Lung (tissue), 12 donors: ENCODE data around the gene B3GALT6. TPM values are rescaled to one million over a fixed set of nuclear protein-coding genes. Genes with fewer than 3 reads are reported as not detected.

ENCODE experiments used
- ATAC-seq: fragments of 200-7000 bp; cut with Tn5 transposase; one replicate; pipeline ENCODE4 v1.9.1; 2020; ENCODE audit warnings: moderate number of reproducible peaks; ENCODE audit not compliant: insufficient read depth, low FRiP score
- DNase-seq, 3 donors: peaks; one replicate each; pipeline ENCODE4 v3.0.0-alpha.2; 2013 to 2017
- H3K27ac ChIP-seq, 2 donors: one replicate each; pipeline ENCODE4 v1.5.1; 2013; ENCODE audit warnings: mild to moderate bottlenecking in 2 of 2, moderate library complexity in 2 of 2, control low read depth in 1 of 2, inconsistent platforms in 1 of 2, low read depth in 1 of 2, low read length in 1 of 2
- H3K27me3 ChIP-seq, 3 donors: one replicate each; pipeline ENCODE4 v1.5.1; 2013; ENCODE audit warnings: low read length in 2 of 3; ENCODE audit not compliant: control insufficient read depth in 3 of 3, insufficient read depth in 3 of 3
- H3K36me3 ChIP-seq, 4 donors: one replicate each; pipeline ENCODE4 v1.5.1; 2013; ENCODE audit warnings: low read length in 4 of 4, mild to moderate bottlenecking in 1 of 4, moderate library complexity in 1 of 4; ENCODE audit not compliant: control insufficient read depth in 4 of 4, insufficient read depth in 4 of 4
- H3K4me1 ChIP-seq, 5 donors: one replicate each; pipeline ENCODE4 v1.5.1; 2013; ENCODE audit warnings: low read length in 5 of 5, mild to moderate bottlenecking in 2 of 5, moderate library complexity in 1 of 5; ENCODE audit not compliant: control insufficient read depth in 5 of 5, insufficient read depth in 5 of 5
- H3K4me3 ChIP-seq: one replicate; pipeline ENCODE4 v1.5.1; 2013; ENCODE audit warnings: mild to moderate bottlenecking, control low read depth, moderate library complexity
- H3K9ac ChIP-seq, 2 donors: one replicate each; pipeline ENCODE4 v1.5.1; 2013; ENCODE audit warnings: low read length in 2 of 2, control low read depth in 1 of 2; ENCODE audit not compliant: insufficient read depth in 1 of 2
- H3K9me3 ChIP-seq, 4 donors: one replicate each; pipeline ENCODE4 v1.5.1; 2013; ENCODE audit warnings: low read length in 3 of 4, mild to moderate bottlenecking in 1 of 4, moderate library complexity in 1 of 4; ENCODE audit not compliant: control insufficient read depth in 4 of 4, insufficient read depth in 3 of 4
- WGBS, 2 donors: extraction: QIAGEN DNeasy Blood & Tissue Kit; methylation state at CpG; one replicate each; pipeline ENCODE4 v1.1.7; 2013; 5-methylcytosine and 5-hydroxymethylcytosine counted together
- polyA plus RNA-seq, 2 donors: library from polyadenylated mRNA; stranded (reverse); fragments of 200-250 nt; gene quantifications; one replicate each; pipeline ENCODE4 v1.2.1, GENCODE V29; 2013
- total RNA-seq, 2 donors: library from RNA; depleted of rRNA in 1 of 2; stranded (reverse); fragments of >200 nt in 1 of 2; gene quantifications; one replicate each; pipeline ENCODE4 v1.2.1, GENCODE V29; 2014 to 2021
- TF ChIP-seq, protein P1 (sequence below): IDR thresholded peaks from 2 replicates; pipeline ENCODE4 v1.5.1; 2012; ENCODE audit warnings: mild to moderate bottlenecking; ENCODE audit errors: control extremely low read depth, extremely low read depth
- donor health status: control.
- donor health status: control.
- donor health status: Bipolar disorder and iron deficiency.
- donor health status: healthy.
- donor health status: DM: yes; HTN: yes; CAD: no.

B3GALT6 gene
- total and polyA plus RNA-seq, 4 donors = 7.0 to 28.3 (median 15.8) TPM

DNA sequence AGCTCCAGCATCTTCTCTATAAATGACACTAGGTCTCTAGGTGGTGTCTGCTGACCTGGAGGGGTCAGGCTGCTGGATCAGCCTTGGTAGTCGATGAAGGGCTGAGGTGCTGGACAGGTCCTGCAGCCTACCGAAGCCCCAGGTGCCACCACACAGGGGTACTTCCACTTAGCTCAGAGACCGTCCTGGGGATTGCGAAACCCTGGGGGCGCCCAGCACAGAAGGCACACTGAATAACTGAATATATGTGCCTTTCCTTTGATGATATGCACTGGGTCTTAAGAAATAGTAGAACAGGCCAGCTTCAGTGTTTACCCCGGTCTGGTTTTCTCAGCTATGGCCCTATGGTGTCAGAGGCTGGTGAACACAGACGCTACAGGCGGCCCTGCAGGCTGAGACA is 30.7 kb downstream of the B3GALT6 start:
- H3K4me3 ChIP-seq = no peak overlapping the region
- H3K36me3 ChIP-seq = peaks cover 6 to 55% (median 14%) of the 10 kb centered on the region in 4 donors
- H3K9me3 ChIP-seq = peaks cover 0 to 5% (median 0%) of the 10 kb centered on the region in 4 donors
- H3K4me1 ChIP-seq = peaks cover 0 to 12% (median 0%) of the 10 kb centered on the region in 5 donors
- H3K27me3 ChIP-seq = no peaks in the 10 kb centered on the region
- no peak for ATAC-seq
- no peak overlapping the region for H3K27ac ChIP-seq
- H3K9ac ChIP-seq = no peak overlapping the region
- DNase-seq = no peak
- WGBS, 2 donors = 82 to 89% methylated on average over 8 of the region's 8 CpGs
- TF ChIP-seq, protein P1, sequence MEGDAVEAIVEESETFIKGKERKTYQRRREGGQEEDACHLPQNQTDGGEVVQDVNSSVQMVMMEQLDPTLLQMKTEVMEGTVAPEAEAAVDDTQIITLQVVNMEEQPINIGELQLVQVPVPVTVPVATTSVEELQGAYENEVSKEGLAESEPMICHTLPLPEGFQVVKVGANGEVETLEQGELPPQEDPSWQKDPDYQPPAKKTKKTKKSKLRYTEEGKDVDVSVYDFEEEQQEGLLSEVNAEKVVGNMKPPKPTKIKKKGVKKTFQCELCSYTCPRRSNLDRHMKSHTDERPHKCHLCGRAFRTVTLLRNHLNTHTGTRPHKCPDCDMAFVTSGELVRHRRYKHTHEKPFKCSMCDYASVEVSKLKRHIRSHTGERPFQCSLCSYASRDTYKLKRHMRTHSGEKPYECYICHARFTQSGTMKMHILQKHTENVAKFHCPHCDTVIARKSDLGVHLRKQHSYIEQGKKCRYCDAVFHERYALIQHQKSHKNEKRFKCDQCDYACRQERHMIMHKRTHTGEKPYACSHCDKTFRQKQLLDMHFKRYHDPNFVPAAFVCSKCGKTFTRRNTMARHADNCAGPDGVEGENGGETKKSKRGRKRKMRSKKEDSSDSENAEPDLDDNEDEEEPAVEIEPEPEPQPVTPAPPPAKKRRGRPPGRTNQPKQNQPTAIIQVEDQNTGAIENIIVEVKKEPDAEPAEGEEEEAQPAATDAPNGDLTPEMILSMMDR = no peak

DNA sequence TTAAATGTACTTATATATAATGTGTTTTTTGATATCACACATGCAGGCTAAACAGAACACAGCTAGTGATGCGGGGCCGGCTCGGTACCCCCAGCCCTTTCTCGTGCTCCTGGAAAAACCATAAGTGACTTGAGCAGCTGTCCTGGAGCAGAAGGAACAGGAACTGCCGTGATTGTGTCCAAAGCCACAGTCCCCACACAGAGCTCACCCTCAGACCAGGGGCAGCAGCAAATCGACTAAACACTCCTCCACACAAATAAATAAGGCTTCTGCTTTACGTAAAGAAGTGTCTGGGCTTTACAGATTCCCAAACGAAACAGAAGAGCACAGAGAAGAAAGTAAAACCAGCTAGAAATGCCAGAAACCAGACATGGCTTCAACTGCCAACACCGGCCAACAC is 32.0 kb downstream of the B3GALT6 start:
- ATAC-seq = no peak

DNA sequence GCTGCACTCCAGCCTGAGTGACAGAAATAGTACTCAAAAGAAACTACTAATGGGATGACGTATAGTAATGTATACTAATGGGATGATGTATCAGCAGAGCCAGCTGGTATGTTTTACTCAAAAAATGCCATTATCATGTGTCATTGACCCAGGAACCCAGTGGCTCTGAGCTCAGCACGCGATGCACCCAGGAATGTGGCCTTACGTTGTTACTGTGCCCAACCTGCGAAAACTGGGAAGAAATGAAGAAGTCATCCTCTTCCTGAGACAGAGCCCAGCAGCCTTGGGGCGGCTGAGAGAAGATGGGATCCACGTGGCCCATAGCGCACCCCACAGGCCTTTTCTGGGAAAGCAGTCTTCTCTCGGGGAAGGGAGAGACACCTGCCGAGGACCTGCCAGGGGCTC is 32.8 kb downstream of the B3GALT6 start:
- ATAC-seq (no peak), DNase-seq (no peak)
- H3K27ac ChIP-seq = no peak overlapping the region
- H3K4me3 ChIP-seq = no peak overlapping the region
- no peak overlapping the region for H3K9ac ChIP-seq
- H3K9me3 ChIP-seq = peaks cover 0 to 4% (median 0%) of the 10 kb centered on the region in 4 donors
- WGBS, 2 donors = 86 to 90% methylated on average over 10 of the region's 10 CpGs
- H3K4me1 ChIP-seq = peaks cover 0 to 10% (median 0%) of the 10 kb centered on the region in 5 donors
- TF ChIP-seq, protein P1 = no peak
- no peaks in the 10 kb centered on the region for H3K27me3 ChIP-seq
- H3K36me3 ChIP-seq = peaks cover 6 to 45% (median 12%) of the 10 kb centered on the region in 4 donors

More for the DNA sequence above, 32.0 kb downstream of the B3GALT6 start:
- Histone ChIP-seq H3K27me3 (no peaks in the 10 kb centered on the region), H3K4me3 (no peak overlapping the region), H3K36me3 (peaks cover 6 to 51% (median 13%) of the 10 kb centered on the region in 4 donors), H3K9me3 (peaks cover 0 to 5% (median 0%) of the 10 kb centered on the region in 4 donors), H3K4me1 (peaks cover 0 to 12% (median 0%) of the 10 kb centered on the region in 5 donors), H3K9ac (no peak overlapping the region), H3K27ac (no peak overlapping the region)
- DNase-seq = no peak
- TF ChIP-seq, protein P1 = no peak
- 88 to 91% methylated on average over 9 of the region's 9 CpGs for WGBS, 2 donors
